Cortex of kidney (tissue), 1 donor: ENCODE measurements around the gene GRAP2.

ENCODE experiments used
- DNase-seq: peaks from one replicate; lab custom pipeline; 2025; lab: John Stamatoyannopoulos, UW

GRAP2 gene

DNA sequence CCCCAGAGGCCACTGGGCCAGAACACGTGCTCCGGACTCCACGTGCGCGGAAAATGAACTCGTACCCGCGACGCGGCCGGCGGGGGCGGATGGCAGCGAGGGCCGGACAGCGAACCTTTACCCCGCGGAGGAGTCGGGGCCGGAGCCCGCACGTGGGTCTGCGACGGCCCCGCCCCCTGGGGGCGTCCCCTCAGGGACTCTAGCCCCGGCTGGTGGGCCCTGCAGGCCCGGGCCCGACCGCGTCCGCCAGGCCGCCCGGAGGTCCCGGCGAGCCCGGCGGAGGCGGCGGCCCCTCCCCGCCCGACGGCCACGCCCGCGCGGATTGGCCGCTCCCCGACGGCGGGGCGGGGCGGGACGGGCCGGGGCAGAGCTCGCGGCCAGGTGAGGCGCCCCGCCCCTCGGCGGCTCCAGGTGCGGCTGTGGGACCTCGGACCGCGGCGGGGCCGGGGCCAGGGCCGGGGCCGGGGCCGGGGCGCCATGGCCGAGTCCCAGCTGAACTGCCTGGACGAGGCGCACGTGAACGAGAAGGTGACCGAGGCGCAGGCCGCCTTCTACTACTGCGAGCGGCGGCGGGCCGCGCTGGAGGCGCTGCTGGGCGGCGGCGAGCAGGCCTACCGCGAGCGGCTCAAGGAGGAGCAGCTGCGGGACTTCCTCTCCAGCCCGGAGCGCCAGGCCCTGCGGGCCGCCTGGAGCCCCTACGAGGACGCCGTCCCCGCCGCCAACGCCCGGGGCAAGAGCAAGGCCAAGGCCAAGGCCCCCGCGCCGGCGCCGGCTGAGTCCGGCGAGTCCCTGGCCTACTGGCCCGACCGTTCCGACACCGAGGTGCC is 93.9 kb downstream of the GRAP2 start, which contains the start of gene FAM83F:
FAM83F (plus strand) TSS at position 389 of the 827 bp plus-strand sequence; CDS start at position 478, 89 bp downstream.
- DNase-seq, result no peak

DNA sequence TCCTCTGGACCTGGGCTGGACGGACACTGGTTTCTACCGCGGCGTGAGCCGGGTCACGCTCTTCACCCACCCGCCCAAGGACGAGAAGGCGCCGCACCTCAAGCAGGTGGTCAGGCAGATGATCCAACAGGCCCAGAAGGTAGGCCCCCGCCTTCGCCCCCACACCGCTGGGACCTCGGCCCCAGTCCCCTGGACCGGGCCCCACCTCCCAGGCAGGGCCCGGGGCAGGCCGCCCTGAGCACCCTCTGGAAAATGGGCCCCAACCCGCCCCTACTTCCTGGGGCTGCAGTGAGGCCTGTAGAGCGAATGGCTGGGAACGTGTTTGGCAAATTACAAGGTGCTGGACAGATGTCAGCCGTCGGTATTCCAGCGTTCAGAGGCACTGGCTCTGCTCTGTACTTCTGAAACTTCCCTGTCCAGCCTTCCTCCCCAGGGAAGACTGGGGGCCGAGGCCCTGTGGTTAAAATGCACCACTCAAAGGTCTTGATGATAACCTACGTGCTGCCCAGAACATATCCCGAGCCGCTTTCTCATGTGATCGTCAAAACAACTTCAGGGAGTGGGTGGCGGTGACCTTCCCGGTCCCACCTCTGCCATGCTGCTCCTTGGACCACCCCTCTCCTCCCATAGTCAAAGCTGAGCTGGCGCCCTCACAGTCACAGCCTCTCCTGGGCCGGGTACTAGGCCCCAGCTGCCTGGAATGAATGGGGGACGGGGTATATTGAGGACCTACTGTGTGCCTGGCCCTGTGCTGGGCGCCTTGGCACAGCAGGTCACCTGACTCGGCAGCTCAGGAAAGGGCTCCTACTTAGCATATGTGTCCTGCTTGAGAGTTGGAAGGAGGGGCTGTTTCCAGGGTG is 94.7 kb downstream of the GRAP2 start:
- DNase-seq, result no peak

DNA sequence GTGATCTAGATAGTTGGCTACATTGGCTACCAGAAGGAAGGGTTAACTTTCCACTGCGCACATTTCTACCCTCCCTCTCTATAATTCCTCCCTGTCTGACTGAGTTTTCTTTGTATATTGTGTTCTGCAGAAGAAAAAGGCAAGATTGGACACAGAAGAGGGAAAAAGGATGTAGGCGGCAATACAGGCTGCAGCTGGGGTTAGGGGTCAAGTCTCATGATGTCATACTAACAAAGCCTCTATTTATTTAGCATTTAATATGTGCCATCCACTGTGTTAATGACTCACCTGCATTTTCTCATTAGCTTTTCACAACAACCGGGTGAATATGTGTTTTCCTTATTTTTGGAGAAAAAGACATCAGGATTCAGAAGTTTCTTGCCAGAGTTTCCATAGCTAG is 95.8 kb downstream of the GRAP2 start:
- DNase-seq, result no peak

DNA sequence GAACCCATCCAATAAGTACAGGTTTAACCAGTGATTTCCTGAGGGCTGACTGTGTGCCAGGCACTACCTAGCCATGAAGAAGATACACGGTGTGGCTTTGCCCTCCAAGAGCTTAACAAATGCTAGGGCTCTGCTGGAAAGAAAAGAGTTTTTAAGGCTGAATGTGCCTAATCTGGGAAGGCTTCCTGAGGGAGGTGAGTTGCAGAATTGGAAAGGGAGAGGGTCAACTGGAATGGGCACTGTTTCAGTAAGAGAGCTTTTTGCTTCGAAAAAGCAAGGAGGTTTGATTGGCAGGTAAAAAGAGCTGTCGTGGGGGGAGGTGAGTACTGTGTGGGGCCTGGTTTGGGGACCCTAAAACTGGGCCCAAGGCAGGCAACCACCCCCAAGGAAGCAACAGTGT is 96.5 kb downstream of the GRAP2 start:
- DNase-seq, result no peak

DNA sequence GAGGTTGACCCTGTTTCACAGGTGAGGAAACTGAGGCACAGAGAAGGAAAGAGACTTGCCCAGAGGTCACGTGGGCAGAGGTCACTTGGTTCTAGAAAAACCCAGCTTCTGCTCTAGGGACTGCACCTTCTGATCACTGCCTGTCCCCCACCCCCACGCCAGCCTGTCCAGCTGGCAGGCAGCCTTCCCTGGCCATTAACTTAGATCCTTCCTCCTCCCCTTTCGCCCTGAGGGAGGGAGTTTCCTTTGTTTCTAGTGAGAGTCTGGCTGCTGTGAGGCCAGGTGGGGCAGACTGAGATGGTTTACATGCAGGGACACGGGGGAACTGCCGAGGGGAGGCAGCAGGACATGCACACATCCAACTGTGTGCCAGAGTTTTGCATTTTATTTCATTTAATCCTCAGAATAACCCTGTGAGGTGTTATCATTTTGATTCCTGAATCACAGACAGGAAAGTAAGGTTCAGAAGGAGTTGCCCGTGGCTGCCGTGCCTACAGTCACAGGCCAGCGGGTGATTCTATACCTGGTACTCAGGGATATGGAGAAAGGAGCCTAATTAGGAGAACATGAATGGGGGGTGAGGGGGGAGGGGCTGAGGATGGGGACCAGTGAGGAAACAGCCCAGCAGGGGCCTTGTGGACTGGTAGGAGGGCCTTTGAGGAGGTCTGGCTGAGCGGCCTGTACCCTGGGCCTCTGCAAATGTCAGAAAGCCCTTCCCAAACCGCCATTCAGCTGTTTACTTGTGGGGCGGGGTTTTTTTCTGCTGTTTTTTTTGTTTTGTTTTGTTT is 97.2 kb downstream of the GRAP2 start:
- no peak for DNase-seq

DNA sequence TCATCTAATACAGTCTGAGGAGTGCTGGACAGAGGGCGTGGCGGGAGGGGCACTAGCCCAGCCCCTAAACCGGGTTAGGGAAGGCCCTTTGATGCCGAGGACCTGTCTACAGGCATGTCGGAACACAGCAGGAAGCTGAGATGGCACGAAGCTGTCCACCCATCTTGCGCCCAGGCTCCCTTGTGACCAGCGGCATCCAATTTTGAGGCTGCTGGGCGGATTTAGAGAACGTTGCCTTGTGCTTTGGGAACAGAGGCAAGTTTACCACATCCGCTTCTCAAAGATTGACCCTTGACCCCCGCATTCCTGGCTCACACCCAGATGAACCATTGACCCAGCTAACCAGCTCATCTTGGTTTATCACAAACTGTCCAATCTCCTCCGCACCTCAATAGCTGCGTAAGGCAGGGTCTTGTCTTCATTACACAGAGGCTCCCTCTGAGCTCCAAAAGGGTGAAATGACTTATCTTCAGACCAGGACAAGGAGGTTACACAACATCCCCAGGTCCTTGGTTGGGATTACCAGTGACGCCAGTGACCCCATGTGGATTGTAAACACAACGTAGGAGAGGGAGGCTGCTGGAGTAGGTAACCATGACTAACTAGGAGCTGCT is 98.4 kb downstream of the GRAP2 start:
- no peak for DNase-seq

DNA sequence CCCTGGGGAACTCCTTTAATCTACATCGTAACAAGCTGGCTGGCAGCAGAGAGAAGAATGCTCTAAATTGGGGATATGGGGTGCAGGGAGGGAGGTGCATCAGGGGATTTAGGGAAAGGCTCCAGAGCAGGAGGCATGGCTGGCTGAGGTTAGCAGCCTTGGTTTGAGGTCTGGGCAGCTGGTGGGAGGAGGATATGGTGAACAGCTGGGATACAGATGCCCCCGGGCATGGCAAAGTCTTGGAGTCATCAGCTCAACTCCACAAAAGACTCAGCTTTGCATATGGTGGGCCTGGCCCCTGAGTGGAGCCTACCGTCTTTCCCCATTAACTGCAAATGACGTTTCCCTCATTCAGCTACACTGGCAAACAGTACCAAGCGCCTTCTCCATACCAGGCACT is 99.3 kb downstream of the GRAP2 start:
- no peak for DNase-seq

DNA sequence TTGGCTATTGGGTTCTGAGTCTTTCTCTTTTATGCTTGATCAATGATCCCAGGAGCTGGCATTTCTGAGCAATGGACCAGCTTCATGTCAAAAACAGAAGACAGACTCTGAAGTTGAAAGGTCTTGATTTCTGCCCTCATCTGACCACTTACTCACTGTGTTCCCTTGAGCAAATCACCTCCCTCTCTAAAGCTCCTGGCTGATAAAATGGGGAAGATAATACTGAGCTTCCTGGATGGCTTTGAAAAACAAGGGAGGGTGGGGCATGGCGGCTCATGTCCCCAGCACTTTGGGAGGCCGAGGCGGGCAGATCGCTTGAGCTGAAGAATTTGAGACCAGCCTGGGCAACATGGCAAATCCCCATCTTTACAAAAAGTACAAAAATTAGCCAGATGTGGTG is 100.2 kb downstream of the GRAP2 start:
- no peak for DNase-seq

DNA sequence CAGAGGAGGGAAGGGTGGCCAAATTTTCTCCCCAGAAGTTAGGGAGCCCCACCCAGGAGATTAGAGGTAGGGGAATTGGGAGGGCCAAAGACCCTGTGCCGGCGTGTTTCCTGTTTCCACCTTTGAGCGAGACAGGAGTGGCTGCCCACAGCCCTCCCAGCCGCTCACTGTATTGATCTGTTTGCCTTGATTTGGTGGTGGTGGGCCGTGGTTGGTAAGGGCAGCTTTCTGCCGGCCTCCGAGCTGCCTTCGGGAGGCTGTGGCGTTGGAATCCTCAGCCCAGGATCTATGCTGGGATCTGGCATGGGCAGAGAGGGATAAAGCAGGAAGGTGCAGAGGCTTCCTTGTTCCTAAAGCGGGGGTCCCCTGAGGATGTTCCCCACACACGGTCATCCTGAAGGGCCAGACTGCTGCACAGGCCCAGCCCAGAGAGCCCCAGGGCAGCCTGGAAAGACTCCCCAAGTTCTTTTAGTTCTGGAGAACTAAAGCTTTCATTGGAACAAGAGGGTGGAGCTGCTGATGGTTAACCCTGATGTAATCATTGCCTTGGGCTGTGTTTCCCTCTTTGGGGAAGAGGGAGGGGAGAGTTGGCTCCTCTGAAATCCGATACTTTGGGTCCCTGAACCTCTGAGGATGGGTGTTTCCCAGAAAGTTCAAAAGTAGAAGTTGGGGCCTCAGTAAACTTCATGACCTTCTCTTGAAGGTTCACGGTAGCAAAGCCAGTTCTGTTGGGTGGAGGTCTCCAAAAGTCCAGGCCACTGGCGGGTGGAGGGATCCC is 101.1 kb downstream of the GRAP2 start:
- no peak for DNase-seq

DNA sequence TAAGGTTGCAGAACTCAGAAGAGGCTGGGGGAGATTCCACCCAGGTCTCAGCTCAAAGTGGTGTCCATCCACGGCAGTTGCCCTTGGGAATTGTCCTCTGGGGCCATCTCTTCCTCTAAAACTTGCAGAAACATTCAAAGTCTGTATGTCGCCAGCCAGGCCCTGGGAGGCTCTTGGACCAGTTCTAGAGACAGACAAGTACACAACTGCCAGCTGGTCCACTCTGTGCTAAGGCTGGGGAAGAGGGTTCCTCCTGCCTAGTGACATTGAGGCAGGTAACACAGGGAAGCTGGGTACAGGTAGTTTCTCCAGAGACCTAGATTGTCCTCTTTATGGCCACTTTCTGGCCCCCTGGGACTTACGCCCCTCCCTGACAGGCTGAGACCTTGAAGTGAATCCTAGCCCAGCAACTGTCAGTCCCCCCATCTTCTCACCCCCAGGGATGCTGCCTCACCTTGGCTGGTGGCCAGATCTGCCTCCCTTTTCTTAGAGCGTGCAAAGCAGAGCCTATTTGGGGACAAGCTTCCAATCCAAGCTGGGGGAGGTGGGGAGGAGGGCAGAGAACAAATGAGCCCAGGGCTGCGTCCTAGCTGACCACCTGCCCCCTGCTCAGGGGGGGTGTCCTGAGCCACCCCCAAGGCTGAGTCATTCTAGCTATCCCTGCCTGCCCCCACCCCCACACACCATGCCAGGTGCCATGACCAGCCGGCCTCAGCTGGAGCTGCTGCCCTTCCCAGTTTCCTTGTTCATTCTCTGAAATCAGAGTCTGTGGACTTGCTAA is 102.2 kb downstream of the GRAP2 start:
- no peak for DNase-seq

DNA sequence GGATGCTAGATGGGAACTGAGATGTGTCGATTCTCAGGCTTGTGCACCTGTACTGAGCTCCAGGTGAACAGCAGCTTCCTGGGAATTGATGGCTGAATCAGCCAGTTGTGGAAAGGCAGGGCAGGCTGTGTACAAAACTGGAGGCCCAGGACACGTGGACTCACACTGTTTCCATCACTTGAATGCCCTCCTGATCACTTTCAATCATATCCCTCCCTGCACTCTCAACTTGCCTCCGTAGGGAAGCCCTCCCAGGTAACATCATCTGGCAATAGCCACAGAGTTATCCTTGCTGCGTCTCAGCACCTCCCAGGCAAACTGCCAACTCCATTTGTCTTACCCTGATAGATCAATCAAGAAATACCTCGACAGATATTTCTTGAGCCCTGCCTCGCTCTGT is 104.0 kb downstream of the GRAP2 start:
- no peak for DNase-seq

DNA sequence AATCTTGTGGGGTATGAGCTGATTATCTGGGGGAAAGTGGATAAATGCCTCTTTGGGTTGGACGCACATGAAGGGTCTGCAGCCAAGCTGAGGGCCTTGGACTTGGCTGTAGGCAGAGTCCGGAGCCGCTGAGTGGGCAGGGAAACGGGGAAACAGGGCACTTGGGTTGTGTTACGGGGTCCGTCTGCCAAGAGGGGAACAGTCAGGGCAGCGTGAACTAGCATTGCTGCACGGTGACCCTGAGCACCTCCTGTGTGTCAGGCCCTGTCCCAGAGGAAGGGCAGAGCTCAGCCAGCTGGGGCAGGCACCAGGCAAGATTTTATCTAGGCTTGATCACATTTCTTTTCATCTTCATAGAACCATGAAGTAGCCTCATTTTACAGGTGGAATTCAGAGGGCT is 105.8 kb downstream of the GRAP2 start:
- DNase-seq, result no peak

DNA sequence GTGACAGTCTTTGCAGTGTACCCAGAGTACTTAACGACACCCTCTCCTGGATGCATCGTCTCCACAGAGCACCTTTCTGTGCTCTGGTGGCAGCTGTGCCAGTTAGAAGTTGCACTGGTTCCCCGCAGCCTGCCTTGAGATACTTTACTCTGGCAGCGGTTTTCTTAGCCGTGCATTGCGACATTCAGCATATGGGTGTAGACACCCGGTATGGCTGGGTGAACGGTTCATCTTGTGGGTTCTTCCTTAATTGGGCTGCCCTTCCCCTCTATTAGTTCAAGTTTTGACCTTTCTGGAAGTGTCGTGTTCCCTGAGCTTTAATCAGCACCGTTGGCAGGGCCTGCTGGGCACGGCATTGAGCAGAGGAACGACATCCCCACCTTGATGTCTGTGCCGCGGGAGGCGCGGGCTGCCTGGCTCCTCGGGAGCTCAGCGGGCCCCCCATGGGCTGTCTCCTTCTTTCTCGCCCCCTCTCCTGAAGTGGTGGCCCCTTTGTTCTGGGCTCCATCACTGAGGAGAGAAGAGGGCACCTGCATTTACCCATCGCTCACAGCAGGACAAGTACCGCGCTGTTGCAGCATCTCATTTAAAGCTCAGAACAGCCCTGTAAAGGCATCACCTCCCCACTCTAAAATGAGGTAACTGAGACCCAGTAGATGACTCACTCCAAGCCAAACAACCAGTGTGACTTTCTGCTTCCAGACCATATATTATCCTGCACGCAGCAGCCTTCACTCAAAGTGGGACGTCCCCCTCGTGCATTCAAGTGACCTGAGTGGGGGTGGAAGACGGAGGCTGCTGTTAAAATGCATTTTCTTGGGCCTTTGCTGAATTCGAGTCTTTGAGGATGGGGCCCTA is 107.2 kb downstream of the GRAP2 start:
- DNase-seq, result no peak

DNA sequence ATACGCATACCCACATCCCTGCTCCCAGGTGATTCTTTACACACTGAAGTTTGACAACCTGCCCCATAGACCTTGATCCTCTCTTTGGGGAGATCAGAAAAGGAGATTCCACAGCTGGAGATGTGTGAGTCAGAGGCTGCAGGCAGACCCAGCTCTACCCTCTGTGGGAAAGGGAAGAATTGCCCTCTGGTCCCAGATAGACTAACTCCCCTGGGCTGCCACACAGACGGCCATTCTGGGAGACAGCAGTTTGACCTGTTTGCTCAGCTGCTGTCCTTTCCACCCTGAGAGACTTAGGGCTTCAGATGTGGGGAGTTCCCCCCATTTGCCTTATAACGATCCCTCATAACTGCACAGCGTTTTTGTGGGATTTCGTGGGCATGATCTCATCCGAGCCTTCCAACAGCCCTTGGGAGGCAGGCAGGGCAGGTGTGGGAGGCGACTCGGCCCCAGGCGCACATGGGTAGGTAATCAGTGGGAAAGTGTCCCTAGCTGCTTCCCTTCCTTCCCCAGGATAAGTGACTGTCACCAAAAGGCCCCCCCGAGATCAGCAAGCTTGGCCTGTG is 107.9 kb downstream of the GRAP2 start:
- DNase-seq, result no peak

DNA sequence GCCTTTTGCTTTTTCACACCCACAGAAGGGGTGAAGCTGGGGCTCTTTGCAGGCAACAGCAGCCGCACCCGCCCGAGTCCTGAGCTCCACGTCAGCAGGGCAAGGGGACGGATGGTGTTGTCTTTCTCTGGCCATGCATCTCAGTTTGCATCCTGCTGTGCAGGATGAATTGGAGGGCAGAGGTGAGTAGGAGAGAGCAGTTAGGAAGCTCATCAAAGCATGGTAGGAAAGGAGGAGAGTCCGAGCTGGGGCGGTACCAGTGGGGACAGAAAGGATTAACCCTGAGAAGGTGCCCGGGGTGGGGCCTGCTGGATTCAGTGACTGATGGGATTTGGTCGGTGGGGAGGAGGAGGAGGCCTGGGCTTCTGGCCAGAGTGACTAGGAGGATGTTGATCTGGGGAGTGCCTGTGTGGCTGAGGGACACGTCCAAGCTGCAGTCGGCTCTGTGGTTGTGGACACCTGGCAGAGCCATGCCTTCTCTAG is 108.4 kb downstream of the GRAP2 start:
- DNase-seq, result no peak

DNA sequence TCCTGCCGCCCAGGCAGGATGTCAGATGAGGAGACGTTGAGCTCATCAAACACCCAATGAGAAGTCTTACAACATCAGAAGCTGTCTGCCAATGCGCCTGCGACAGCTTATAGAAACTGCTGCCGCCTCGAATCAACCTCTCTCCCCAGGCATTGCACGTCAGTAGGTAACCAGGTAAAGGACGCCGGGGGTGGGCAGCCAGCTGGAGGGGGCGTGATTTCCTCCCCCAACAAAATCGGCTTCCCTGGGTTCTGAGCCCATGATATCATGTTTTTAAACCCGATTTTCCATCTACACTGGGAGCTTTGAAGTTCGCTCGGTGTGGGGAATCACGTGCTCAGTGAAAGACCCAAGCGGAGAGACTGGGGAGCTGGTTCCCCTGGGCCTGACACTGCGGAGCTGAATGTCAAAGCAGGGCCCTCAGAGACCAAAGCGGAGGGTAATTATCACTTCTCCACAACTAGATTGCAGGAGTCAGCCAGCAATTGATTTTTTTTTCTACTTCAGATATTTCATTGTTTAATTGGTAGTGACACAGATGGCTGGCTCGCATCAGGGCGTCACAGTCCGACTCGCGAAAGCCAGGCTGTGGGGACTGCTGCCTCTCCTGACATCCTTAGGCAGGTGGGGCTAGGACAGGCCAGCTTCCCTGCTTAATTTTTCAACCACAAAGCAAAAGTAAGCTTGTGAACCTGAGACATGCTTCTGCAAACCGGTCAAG is 109.2 kb downstream of the GRAP2 start:
- DNase-seq, result no peak

DNA sequence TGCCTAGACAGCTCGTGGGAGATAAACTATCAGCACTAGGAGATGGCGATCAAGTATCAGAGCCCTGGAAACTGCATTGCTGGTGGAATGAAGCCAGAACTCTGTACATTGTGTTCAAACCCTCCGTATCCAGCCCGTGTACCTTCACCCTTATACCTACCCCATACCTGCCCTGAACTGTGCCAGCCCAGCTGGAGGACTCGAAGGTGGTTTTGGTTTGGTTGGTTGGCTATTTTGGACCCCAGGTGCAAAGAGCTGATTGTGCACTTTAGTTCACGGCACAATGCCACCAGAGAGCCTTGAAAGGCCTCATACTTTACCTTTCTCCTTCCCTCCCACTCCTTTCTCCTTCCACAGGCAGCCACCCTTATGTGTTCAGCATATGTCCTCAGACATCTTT is 109.9 kb downstream of the GRAP2 start:
- DNase-seq, result no peak

DNA sequence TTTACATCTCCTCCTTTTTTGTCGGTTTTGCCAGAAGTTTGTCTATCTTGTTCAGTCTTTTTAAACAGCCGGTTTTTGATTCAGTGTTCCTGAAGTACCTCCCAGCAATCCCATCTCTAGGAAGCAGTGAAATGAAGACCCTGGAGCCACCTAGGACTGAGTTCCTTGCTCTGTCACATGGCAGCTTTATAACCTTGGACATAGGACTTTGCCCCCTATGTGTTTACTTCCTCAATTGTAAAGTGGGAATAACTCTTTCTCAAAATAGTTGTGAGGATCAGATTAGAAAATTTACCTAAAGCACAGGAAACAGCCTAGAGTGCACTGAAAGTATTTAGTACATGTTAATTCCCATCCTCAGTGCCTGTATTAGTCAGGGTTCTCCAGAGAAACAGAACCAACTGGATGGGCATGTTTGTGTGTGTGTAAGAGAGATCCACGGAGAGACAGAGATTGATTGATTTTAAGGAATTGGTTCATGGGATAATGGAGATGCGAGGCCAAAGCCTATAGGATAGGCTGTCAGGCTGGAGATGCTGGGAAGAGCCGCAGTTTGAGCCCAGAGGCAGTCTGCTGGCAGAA is 113.9 kb downstream of the GRAP2 start:
- no peak for DNase-seq
